ENCODE measurements around the gene ZYG11A.
"Not testable (repeated sequence)": the region's sequence is repeated elsewhere in the genome, so short reads cannot be mapped to it uniquely, and the experiment has no call there.

The ZYG11A gene

GRCh38 chr1:52855584-52855983 lies 13.0 kb downstream of the ZYG11A start:
- H3K27me3 Mint-ChIP-seq: peaks cover 4% of the 10 kb centered on the region
- H3K27ac Mint-ChIP-seq: no peak overlapping the region
- H3K4me3 Mint-ChIP-seq: no peak overlapping the region
- no peaks in the 10 kb centered on the region for H3K36me3 Mint-ChIP-seq
- no peaks in the 10 kb centered on the region for H3K4me1 Mint-ChIP-seq (ENCODE audit: low read depth)
- H3K9me3 Mint-ChIP-seq (ENCODE audit: low read depth): no peaks in the 10 kb centered on the region

GRCh38 chr1:52856026-52856425 lies 13.5 kb downstream of the ZYG11A start:
- H3K36me3 Mint-ChIP-seq: no peaks in the 10 kb centered on the region
- H3K27me3 Mint-ChIP-seq: peaks cover 3% of the 10 kb centered on the region
- H3K27ac Mint-ChIP-seq: no peak overlapping the region
- no peak overlapping the region for H3K4me3 Mint-ChIP-seq
- no peaks in the 10 kb centered on the region for H3K4me1 Mint-ChIP-seq (ENCODE audit: low read depth)
- no peaks in the 10 kb centered on the region for H3K9me3 Mint-ChIP-seq (ENCODE audit: low read depth)

GRCh38 chr1:52857443-52857842 lies 14.9 kb downstream of the ZYG11A start:
- H3K4me3 Mint-ChIP-seq: no peak overlapping the region
- H3K27me3 Mint-ChIP-seq: peaks cover 3% of the 10 kb centered on the region
- no peaks in the 10 kb centered on the region for H3K4me1 Mint-ChIP-seq (ENCODE audit: low read depth)
- H3K27ac Mint-ChIP-seq: no peak overlapping the region
- H3K36me3 Mint-ChIP-seq: no peaks in the 10 kb centered on the region
- H3K9me3 Mint-ChIP-seq (ENCODE audit: low read depth): no peaks in the 10 kb centered on the region

GRCh38 chr1:52862666-52863458 lies 20.3 kb downstream of the ZYG11A start:
- Mint-ChIP-seq H3K4me3 (no peak overlapping the region), H3K36me3 (no peaks in the 10 kb centered on the region), H3K4me1 (ENCODE audit: low read depth) (no peaks in the 10 kb centered on the region)

DNA sequence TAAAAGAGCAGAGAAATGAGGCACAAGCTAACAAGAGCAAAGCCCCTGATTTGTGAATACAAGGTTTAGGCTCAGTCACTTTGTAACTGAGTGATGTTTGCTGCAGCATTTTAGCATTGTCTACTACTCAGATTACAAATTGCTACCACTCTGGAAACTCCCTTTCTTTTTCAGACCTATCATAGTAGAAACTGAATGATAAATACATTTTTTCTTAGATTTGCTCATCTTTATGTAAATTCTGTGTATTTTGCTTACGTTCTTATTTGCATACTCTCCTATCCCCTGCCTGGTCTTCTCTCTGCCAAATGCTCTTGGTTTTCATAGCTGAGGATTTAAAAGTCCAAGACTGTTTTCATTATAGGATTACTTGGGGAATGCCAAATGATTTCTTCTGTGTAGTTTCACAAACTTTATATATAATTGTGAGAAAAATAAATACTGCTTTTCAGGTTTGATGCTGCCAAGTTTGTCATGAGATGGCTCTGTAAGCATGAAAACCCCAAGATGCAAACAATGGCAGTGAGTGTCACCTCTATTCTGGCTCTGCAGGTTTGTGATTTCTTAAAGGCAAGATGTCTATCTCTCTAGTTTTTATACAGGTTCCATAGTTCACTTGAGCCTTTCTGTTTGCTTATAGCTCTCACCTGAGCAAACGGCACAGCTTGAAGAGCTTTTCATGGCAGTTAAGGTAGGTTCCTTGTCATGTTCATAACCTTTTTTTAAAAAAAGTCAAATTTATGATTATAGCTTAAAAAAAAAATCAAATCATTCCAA lies 24.7 kb downstream of the ZYG11A start:
- no peaks in the 10 kb centered on the region for H3K9me3 Mint-ChIP-seq (ENCODE audit: low read depth)
- no peaks in the 10 kb centered on the region for H3K4me1 Mint-ChIP-seq (ENCODE audit: low read depth)
- no peaks in the 10 kb centered on the region for H3K36me3 Mint-ChIP-seq
- H3K4me3 Mint-ChIP-seq: no peak overlapping the region
- peaks cover 4% of the 10 kb centered on the region for H3K27me3 Mint-ChIP-seq
- H3K27ac Mint-ChIP-seq: no peak overlapping the region

More at GRCh38 chr1:52862666-52863458, 20.3 kb downstream of the ZYG11A start:
- no peaks in the 10 kb centered on the region for H3K27me3 Mint-ChIP-seq
- H3K9me3 Mint-ChIP-seq (ENCODE audit: low read depth): no peaks in the 10 kb centered on the region
- no peak overlapping the region for H3K27ac Mint-ChIP-seq

DNA sequence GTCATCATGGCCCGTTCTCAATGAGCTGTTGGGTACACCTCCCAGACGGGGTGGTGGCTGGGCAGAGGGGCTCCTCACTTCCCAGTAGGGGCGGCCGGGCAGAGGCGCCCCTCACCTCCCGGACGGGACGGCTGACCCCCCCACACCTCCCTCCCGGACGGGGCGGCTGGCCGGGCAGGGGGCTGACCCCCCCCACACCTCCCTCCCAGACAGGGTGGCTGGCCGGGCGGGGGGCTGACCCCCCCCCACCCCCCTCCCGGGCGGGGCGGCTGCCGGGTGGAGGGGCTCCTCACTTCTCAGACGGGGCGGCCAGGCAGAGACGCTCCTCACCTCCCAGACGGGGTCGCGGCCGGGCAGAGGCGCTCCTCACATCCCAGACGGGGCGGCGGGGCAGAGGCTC lies 27.2 kb downstream of the ZYG11A start:
- not testable (repeated sequence) for H3K27ac Mint-ChIP-seq; H3K9me3 Mint-ChIP-seq (ENCODE audit: low read depth); H3K36me3 Mint-ChIP-seq; H3K4me3 Mint-ChIP-seq; H3K27me3 Mint-ChIP-seq; H3K4me1 Mint-ChIP-seq (ENCODE audit: low read depth)

- no peak overlapping the region for H3K27ac Mint-ChIP-seq
- no peaks in the 10 kb centered on the region for H3K9me3 Mint-ChIP-seq (ENCODE audit: low read depth)
- H3K4me1 Mint-ChIP-seq (ENCODE audit: low read depth): no peaks in the 10 kb centered on the region
- no peaks in the 10 kb centered on the region for H3K36me3 Mint-ChIP-seq
- peaks cover under 1% of the 10 kb centered on the region for H3K27me3 Mint-ChIP-seq
- H3K4me3 Mint-ChIP-seq: no peak overlapping the region
These were observed 34.3 kb downstream of the ZYG11A start for GRCh38 chr1:52876843-52877242.

DNA sequence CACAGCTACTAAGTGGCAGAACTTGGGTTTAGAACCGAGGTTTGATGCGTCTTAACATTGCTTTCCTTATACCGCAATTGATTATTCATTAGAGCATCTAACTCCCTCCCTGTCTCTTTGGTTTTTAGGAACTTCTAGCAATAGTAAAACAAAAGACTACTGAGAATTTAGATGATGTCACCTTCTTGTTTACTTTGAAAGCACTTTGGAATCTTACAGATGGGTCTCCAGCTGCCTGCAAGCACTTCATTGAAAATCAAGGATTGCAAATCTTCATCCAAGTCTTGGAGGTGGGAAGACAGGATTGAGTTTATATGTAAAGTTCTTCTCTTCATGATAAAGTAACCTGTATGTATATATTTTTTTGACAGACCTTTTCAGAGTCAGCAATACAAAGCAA lies 35.0 kb downstream of the ZYG11A start:
- H3K4me1 Mint-ChIP-seq (ENCODE audit: low read depth): no peaks in the 10 kb centered on the region
- no peaks in the 10 kb centered on the region for H3K9me3 Mint-ChIP-seq (ENCODE audit: low read depth)
- no peak overlapping the region for H3K27ac Mint-ChIP-seq
- H3K36me3 Mint-ChIP-seq: no peaks in the 10 kb centered on the region
- no peaks in the 10 kb centered on the region for H3K27me3 Mint-ChIP-seq
- no peak overlapping the region for H3K4me3 Mint-ChIP-seq

- Mint-ChIP-seq H3K27me3 (no peaks in the 10 kb centered on the region), H3K4me1 (ENCODE audit: low read depth) (no peaks in the 10 kb centered on the region)
These were observed 37.6 kb downstream of the ZYG11A start for GRCh38 chr1:52880206-52880605.

DNA sequence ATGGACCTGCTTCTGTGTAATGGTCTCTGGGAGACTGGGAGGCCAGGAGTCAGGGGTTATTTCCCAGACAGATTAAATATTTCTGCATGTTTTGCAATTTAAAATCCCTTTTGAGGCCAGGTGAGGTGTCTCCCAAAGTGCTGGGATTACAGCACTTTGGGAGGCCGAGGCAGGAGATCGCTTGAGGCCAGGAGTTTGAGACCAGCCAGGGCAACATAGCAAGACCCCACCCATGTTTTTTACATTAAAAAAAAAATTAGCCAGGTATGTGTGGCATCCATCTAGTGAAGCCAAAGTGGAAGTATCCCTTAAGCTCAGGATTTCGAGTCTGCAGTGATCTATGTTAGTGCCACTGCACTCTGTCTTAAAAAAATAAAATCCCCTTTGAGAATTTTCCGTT lies 44.9 kb downstream of the ZYG11A start:
- Mint-ChIP-seq H3K9me3 (ENCODE audit: low read depth) (no peaks in the 10 kb centered on the region), H3K4me3 (no peak overlapping the region), H3K27me3 (no peaks in the 10 kb centered on the region), H3K27ac (no peak overlapping the region), H3K4me1 (ENCODE audit: low read depth) (no peaks in the 10 kb centered on the region), H3K36me3 (peaks cover 2% of the 10 kb centered on the region)

More at GRCh38 chr1:52880206-52880605, 37.6 kb downstream of the ZYG11A start:
- Mint-ChIP-seq H3K9me3 (ENCODE audit: low read depth) (no peaks in the 10 kb centered on the region), H3K27ac (no peak overlapping the region), H3K4me3 (no peak overlapping the region), H3K36me3 (peaks cover 2% of the 10 kb centered on the region)

- no peak overlapping the region for H3K4me3 Mint-ChIP-seq
- H3K36me3 Mint-ChIP-seq: peaks cover 5% of the 10 kb centered on the region
- H3K27me3 Mint-ChIP-seq: no peaks in the 10 kb centered on the region
- no peak overlapping the region for H3K27ac Mint-ChIP-seq
- no peaks in the 10 kb centered on the region for H3K4me1 Mint-ChIP-seq (ENCODE audit: low read depth)
- no peaks in the 10 kb centered on the region for H3K9me3 Mint-ChIP-seq (ENCODE audit: low read depth)
These were observed 50.1 kb downstream of the ZYG11A start for GRCh38 chr1:52892424-52893215.

DNA sequence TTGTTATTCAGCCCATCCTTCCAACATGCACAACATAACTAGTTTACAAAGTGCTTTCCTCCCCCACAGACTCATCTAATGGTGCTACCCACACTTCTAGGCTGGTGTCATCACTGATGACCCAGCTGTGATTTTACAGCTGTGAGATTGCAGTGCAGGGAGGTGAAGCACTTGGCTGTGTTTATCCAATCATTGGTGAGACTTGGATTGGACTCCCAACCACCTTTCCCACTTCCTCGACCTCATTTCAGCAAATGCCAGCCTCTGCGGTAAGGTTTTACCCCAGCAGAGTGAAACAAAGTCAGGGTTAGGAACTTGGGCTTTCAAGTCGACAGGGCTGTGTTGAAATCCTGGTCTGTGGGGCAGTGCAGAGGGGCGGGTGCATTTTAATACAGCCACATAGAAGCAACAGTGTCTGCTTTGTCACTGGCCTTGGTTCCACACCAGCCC lies 56.9 kb downstream of the ZYG11A start:
- H3K4me3 Mint-ChIP-seq: no peak overlapping the region
- peaks cover 2% of the 10 kb centered on the region for H3K36me3 Mint-ChIP-seq
- H3K27me3 Mint-ChIP-seq: no peaks in the 10 kb centered on the region
- no peak overlapping the region for H3K27ac Mint-ChIP-seq
- H3K9me3 Mint-ChIP-seq (ENCODE audit: low read depth): no peaks in the 10 kb centered on the region
- no peaks in the 10 kb centered on the region for H3K4me1 Mint-ChIP-seq (ENCODE audit: low read depth)

DNA sequence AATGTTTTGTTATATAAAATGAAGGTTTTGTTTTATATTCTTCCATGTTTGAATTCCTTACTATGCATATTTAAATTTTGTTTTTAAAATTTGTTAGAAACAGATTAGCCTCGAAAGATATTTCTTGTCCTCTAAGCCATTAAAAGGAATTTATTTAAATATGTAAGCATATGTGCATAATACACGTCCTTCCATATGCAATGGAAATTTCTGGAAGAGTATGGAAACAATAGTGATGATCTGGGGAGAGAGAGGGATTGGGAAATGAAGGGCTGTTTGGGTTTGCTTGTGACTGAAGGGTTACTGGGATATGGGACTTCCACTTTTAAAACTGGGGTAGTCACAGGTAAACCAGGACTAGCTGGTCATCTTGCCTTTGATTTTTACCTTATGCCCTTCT lies 57.8 kb downstream of the ZYG11A start:
- Mint-ChIP-seq H3K27ac (no peak overlapping the region), H3K9me3 (ENCODE audit: low read depth) (no peaks in the 10 kb centered on the region), H3K36me3 (no peaks in the 10 kb centered on the region), H3K4me1 (ENCODE audit: low read depth) (no peaks in the 10 kb centered on the region), H3K4me3 (no peak overlapping the region), H3K27me3 (no peaks in the 10 kb centered on the region)

DNA sequence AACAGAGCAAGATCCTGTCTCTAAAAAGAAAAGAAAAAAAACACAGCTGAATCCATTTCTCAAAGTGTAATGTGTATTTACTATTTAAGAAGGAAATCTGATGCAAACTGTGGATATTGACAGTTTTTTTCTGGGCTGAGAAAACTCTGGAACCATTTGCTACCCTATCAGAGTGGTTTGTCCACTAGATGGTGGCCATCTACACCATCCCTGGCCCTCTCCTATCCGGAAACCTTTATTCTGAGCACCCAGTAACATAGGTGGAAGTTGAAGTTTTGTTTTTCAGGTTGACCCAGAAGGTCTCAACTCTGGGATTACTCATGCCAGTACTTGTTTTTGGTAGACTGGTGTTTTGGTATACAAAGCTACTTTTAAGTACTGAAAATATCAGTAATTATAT lies 58.8 kb downstream of the ZYG11A start:
- H3K27ac Mint-ChIP-seq: no peak overlapping the region
- H3K9me3 Mint-ChIP-seq (ENCODE audit: low read depth): no peaks in the 10 kb centered on the region
- H3K4me1 Mint-ChIP-seq (ENCODE audit: low read depth): no peaks in the 10 kb centered on the region
- no peaks in the 10 kb centered on the region for H3K27me3 Mint-ChIP-seq
- H3K36me3 Mint-ChIP-seq: no peaks in the 10 kb centered on the region
- no peak overlapping the region for H3K4me3 Mint-ChIP-seq
